DMS114 treated with DMSO at 0.1 percent for 48 hours (cell line): Measurements from ENCODE around the gene LRRC51.
"Not testable (repeated sequence)": the region's sequence is repeated elsewhere in the genome, so short reads cannot be mapped to it uniquely, and the experiment has no call there.

Source experiments
- DNase-seq: peaks from one replicate; lab custom pipeline; 2025; ENCODE audit not compliant: unreplicated experiment; lab: John Stamatoyannopoulos, UW

Gene LRRC51

GRCh38 chr11:72138821-72139390, 58.3 kb downstream of the LRRC51 start:
- DNase-seq = no peak

- DNase-seq = no peak
Measured at GRCh38 chr11:72139500-72139899, 58.9 kb downstream of the LRRC51 start.

DNA sequence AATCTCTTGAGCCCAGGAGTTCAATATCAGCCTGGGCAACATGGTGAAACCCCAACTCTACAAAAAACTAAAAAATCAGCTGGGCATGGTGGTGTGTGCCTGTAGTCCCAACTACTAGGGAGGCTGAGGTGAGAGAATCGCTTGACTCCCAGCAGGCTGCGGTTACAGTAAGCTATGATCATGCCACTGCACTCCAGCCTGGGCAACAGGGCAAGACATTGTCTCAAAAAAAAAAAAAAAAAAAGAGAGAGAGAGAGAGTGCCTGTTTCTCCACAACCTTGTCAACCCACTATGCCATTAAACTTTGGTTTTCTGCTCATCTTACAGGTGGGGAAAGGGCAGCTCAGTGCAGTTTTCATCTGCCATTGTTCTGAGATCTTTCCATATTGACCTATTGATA, 60.0 kb downstream of the LRRC51 start:
- no peak for DNase-seq

- no peak for DNase-seq
Measured at GRCh38 chr11:72141066-72141465, 60.4 kb downstream of the LRRC51 start.

DNA sequence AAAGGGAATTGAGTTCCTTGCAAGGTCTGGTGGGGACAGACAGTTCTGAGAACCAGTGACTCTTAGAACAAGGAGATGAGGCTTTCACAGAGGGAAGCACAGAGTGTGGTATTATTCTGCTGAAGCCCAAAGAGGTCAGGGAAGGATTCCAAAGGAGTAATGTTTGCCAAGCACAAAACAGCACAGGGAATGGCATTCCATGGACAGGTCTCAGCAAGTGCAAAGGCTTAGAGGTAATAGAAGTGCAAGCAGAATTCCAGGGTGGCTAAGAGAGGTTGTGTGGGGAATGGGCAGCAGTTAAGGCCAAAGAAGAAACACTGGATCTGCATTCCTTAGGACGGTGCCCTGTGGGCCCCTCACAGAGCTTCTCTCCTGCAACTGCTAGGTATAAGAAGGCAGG, 61.4 kb downstream of the LRRC51 start:
- DNase-seq = not testable (repeated sequence)

- not testable (repeated sequence) for DNase-seq
Measured at GRCh38 chr11:72142543-72142942, 61.9 kb downstream of the LRRC51 start.

- DNase-seq = no peak
Measured at GRCh38 chr11:72144807-72145565, 64.3 kb downstream of the LRRC51 start.
